Measurements from ENCODE around the gene ARID1A. TPM values are rescaled to one million over a fixed set of nuclear protein-coding genes. Genes with fewer than 3 reads are reported as not detected.
A peak's percentile ranks its signal among the peaks of the same experiment; 100 is the strongest.
"Not testable (repeated sequence)": the region's sequence is repeated elsewhere in the genome, so short reads cannot be mapped to it uniquely, and the experiment has no call there.

The ARID1A gene
- total and polyA plus RNA-seq, 2 donors (not counting 3 experiments of a cell fraction or from before 2014, with no cell fraction given), result 36.9 to 77.2 TPM

DNA sequence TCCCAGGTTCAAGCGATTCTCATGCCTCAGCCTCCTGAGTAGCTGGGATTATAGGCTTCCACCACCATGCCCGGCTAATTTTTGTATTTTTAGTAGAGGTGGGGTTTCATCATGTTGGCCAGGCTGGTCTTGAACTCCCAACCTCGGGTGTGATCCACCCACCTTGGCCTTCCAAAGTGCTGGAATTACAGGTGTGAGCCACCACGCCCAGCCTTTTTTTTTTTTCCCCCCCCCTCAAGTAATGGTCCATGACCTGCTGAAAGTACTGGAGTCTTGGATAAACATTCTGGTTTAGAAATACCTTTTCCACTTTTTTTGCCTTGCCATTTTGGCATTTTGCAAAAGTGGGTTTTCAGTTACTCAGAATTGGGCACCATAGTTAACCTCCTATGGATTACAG is 9.4 kb downstream of the ARID1A start:
- peak overlapping the region; percentile 39 for H3K4me2 ChIP-seq (ENCODE audit: insufficient read depth, low read length)
- H3K9me3 ChIP-seq (replicated peaks; ENCODE audit: control insufficient read depth, insufficient read depth, low read length); H2AFZ ChIP-seq (ENCODE audit: low read depth, low read length); H3K27me3 ChIP-seq (ENCODE audit: control insufficient read depth in 2 of 2, insufficient read depth in 2 of 2, low read length in 2 of 2); FAIRE-seq; intact Hi-C loops (cut with micrococcal nuclease); H3K4me3 ChIP-seq (replicated peaks in 1 of 3; ENCODE audit: insufficient read depth in 1 of 3, low read depth in 1 of 3, low read length in 3 of 3); H3K27ac ChIP-seq (ENCODE audit: insufficient read depth, low read depth, low read length); H3K9me1 ChIP-seq (replicated peaks; ENCODE audit: control insufficient read depth, extremely low read depth, insufficient read depth, low read length); BruUV-seq (replicated peaks); DNase-seq (ENCODE audit: low read depth, low spot score); H3K36me3 ChIP-seq (ENCODE audit: control insufficient read depth in 2 of 2, extremely low read depth in 1 of 2, insufficient read depth in 2 of 2, low read length in 2 of 2); H3K9ac ChIP-seq (replicated peaks; ENCODE audit: extremely low read depth, insufficient read depth, low read length); dilution Hi-C loops (cut with MboI; ENCODE audit: extremely low pct_ligation_motif_present, low sequenced_read_pairs): not testable (repeated sequence)
- peaks cover 96% of the 10 kb centered on the region for H3K79me2 ChIP-seq (ENCODE audit: control insufficient read depth, insufficient read depth, low read length)
- peaks cover 28% of the 10 kb centered on the region for H4K20me1 ChIP-seq (replicated peaks; ENCODE audit: control insufficient read depth, extremely low read depth, insufficient read depth, low read length)
- CTCF ChIA-PET, result interaction anchor here (1.1 to 3.2 kb wide), 5 partner anchors 10 to 84 kb away, joined by 3 to 11 read pairs (median 4); no protein-coding TSS in a partner anchor
- H3K4me1 ChIP-seq (ENCODE audit: control insufficient read depth, extremely low read depth, insufficient read depth, low read length), result peaks cover 51% of the 10 kb centered on the region
- POLR2A ChIA-PET, result interaction anchor here (1.1 kb wide), 1 partner anchor 12 kb away, joined by 3 read pairs; no protein-coding TSS in a partner anchor

DNA sequence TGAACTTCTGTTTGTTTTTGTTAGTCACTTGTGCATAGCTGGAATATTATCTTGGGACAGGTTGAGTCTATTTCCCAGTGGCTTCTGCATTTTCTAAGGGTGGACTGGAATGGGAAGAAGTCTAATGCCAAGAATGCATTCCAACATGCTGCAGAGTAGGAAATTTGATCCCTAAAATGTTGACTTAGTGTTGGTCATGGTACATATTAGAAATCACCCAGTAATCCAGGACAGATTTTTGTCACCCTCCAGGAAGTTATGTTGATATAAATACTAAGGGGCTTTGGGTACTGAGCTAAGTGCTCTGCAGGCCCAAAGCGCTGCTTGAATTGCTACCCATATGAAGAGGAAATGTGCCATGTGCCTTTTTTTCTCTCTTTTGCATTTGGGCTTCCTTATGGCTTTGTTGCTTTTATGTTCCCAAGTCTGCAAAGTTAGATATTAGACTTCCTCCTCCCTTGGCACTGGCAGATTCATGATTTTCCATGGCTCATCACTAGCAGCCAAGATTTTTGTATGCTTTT is 10.0 kb downstream of the ARID1A start:
- ChIA-PET POLR2A (interaction anchor here (0.6 to 1.2 kb wide), 3 partner anchors 8 to 13 kb away, joined by 3 to 4 read pairs (median 4); no protein-coding TSS in a partner anchor), CTCF (interaction anchor here (1.1 to 3.2 kb wide), 6 partner anchors 9 to 104 kb away, joined by 3 to 11 read pairs (median 4); no protein-coding TSS in a partner anchor)
- peak overlapping the region; percentile 39 for H3K4me2 ChIP-seq (ENCODE audit: insufficient read depth, low read length)
- no peaks in the 10 kb centered on the region for H3K9me1 ChIP-seq (replicated peaks; ENCODE audit: control insufficient read depth, extremely low read depth, insufficient read depth, low read length)
- H3K9ac ChIP-seq (replicated peaks; ENCODE audit: extremely low read depth, insufficient read depth, low read length), result no peak overlapping the region
- no peaks in the 10 kb centered on the region for H3K27me3 ChIP-seq (ENCODE audit: control insufficient read depth in 2 of 2, insufficient read depth in 2 of 2, low read length in 2 of 2)
- peaks cover 4 to 6% of the 10 kb centered on the region in 2 experiments for H3K36me3 ChIP-seq (ENCODE audit: control insufficient read depth in 2 of 2, extremely low read depth in 1 of 2, insufficient read depth in 2 of 2, low read length in 2 of 2)
- FAIRE-seq (peak; percentile 53), DNase-seq (ENCODE audit: low read depth, low spot score) (peak; percentile 59)
- H2AFZ ChIP-seq (ENCODE audit: low read depth, low read length), result no peak overlapping the region
- H3K4me3 ChIP-seq (replicated peaks in 1 of 3; ENCODE audit: insufficient read depth in 1 of 3, low read depth in 1 of 3, low read length in 3 of 3), result no peak overlapping the region
- peaks cover 96% of the 10 kb centered on the region for H3K79me2 ChIP-seq (ENCODE audit: control insufficient read depth, insufficient read depth, low read length)
- no peak for TF ChIP-seq EZH2 (IDR thresholded peaks at IDR 0.05; ENCODE audit: borderline replicate concordance, low read depth, low read length, severe bottlenecking)
- no peak for TF ChIP-seq MYC (IDR thresholded peaks at IDR 0.05; ENCODE audit: low read depth, low read length)
- TF ChIP-seq POLR2A (IDR thresholded peaks at IDR 0.05; ENCODE audit: low read depth, low read length), result peak; percentile 7
- no peak for TF ChIP-seq POLR2AphosphoS5 (IDR thresholded peaks at IDR 0.05; ENCODE audit: insufficient read depth, low read depth, low read length)
- TF ChIP-seq, protein P1, sequence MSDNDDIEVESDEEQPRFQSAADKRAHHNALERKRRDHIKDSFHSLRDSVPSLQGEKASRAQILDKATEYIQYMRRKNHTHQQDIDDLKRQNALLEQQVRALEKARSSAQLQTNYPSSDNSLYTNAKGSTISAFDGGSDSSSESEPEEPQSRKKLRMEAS (IDR thresholded peaks at IDR 0.05; ENCODE audit: insufficient read depth, insufficient read length), result no peak
- no peak for TF ChIP-seq JUN (IDR thresholded peaks at IDR 0.05; ENCODE audit: borderline replicate concordance, insufficient read depth, insufficient read length, low read depth)
- TF ChIP-seq, protein P2, sequence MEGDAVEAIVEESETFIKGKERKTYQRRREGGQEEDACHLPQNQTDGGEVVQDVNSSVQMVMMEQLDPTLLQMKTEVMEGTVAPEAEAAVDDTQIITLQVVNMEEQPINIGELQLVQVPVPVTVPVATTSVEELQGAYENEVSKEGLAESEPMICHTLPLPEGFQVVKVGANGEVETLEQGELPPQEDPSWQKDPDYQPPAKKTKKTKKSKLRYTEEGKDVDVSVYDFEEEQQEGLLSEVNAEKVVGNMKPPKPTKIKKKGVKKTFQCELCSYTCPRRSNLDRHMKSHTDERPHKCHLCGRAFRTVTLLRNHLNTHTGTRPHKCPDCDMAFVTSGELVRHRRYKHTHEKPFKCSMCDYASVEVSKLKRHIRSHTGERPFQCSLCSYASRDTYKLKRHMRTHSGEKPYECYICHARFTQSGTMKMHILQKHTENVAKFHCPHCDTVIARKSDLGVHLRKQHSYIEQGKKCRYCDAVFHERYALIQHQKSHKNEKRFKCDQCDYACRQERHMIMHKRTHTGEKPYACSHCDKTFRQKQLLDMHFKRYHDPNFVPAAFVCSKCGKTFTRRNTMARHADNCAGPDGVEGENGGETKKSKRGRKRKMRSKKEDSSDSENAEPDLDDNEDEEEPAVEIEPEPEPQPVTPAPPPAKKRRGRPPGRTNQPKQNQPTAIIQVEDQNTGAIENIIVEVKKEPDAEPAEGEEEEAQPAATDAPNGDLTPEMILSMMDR (IDR thresholded peaks at IDR 0.05; ENCODE audit: extremely low read depth in 1 of 2, insufficient read depth in 1 of 2, low read depth in 1 of 2, low read length in 2 of 2), result no peak
- H3K9me3 ChIP-seq (replicated peaks; ENCODE audit: control insufficient read depth, insufficient read depth, low read length), result no peaks in the 10 kb centered on the region
- H3K4me1 ChIP-seq (ENCODE audit: control insufficient read depth, extremely low read depth, insufficient read depth, low read length), result peaks cover 44% of the 10 kb centered on the region
- dilution Hi-C loops (cut with MboI; ENCODE audit: extremely low pct_ligation_motif_present, low sequenced_read_pairs) (no loop called here), intact Hi-C loops (cut with micrococcal nuclease) (no loop called here)
- peaks cover 28% of the 10 kb centered on the region for H4K20me1 ChIP-seq (replicated peaks; ENCODE audit: control insufficient read depth, extremely low read depth, insufficient read depth, low read length)
- BruUV-seq (replicated peaks), result no TSS peak
- peak overlapping the region; percentile 26 for H3K27ac ChIP-seq (ENCODE audit: insufficient read depth, low read depth, low read length)
